ENCODE data around the gene PPP1R9B. TPM values are rescaled to one million over a fixed set of nuclear protein-coding genes. Genes with fewer than 3 reads are reported as not detected.

Gene PPP1R9B, protein sequence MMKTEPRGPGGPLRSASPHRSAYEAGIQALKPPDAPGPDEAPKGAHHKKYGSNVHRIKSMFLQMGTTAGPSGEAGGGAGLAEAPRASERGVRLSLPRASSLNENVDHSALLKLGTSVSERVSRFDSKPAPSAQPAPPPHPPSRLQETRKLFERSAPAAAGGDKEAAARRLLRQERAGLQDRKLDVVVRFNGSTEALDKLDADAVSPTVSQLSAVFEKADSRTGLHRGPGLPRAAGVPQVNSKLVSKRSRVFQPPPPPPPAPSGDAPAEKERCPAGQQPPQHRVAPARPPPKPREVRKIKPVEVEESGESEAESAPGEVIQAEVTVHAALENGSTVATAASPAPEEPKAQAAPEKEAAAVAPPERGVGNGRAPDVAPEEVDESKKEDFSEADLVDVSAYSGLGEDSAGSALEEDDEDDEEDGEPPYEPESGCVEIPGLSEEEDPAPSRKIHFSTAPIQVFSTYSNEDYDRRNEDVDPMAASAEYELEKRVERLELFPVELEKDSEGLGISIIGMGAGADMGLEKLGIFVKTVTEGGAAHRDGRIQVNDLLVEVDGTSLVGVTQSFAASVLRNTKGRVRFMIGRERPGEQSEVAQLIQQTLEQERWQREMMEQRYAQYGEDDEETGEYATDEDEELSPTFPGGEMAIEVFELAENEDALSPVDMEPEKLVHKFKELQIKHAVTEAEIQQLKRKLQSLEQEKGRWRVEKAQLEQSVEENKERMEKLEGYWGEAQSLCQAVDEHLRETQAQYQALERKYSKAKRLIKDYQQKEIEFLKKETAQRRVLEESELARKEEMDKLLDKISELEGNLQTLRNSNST
- total RNA-seq = 179 and 183 TPM in 2 replicates

DNA sequence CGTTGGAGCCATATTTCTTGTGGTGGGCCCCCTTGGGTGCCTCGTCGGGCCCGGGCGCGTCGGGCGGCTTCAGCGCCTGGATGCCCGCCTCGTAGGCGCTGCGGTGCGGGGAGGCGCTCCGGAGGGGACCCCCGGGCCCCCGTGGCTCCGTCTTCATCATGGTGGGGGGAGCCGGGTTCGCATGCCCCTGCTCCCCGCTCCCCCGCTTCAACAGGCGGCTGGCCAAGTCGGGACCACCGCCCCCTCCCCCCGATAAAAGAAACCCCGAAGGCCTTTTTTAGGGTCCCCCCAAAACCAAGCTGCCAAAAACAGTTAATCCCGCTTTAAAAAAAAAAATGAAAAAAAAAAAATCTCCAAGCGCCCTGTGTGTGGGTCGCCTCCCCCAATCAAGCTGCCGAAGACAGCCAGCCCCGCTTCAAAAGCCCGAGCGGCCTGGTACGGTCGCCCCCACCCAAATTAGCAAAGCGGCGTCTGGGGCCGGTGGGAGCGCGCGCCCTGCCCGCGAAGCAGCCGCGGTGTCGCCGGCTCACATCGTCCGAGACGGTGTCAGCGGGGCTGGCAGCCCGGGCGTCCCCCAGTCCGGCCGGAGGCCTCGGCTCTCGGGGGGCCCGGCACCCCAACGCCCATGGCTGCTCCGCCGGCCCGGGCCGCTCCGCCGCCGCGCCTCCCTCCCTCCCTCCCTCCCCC is at the start of gene PPP1R9B:
Gene PPP1R9B, minus strand, starts transcription at position 324 of the 687 bp plus-strand sequence. Its CDS starts 164 bp downstream, at position 160.
- intact Hi-C loops (cut with micrococcal nuclease) = loop anchor here (1.0 to 5.0 kb wide), 7 partner anchors 10 to 938 kb away; partner anchors contain the start of genes ABI3, GNGT2, PDK2 and SPOP

DNA sequence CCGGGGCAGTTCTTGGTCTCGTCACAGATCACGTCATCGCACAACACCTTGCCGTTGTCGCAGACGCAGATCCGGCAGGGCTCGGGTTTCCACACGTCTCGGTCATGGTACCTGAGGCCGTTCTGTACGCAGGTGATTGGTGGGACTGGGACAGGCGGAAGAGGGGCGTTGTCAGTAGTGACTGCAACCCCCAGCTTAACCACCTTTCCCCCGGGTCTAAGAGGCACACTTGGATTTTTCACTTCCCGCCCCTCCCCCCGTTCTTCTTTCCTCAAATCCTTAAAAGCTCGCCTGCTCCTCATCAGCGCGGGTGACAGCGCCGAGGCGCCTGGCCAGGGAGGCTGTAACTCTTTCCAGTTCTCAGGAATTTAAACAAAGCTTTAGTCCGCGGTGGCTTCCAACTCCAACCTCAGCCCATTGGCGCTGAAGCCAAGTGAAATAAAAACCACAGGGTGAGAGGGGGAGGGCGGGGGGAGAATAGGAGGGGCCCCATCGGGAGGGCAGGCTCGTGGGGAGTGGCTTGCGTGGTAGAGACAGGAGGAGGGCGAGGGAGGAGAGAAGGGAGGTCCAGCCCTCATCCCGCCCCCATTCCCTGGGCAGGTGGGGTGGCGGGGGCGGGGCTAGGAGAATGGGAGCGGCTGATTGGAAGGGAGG is 49.5 kb upstream of the PPP1R9B start:
- intact Hi-C loops (cut with micrococcal nuclease) = loop anchor here (1.0 kb wide), 6 partner anchors 49 to 278 kb away; partner anchors contain the start of genes PDK2 and RSAD1

GRCh38 chr17:50199211-50199802 is 48.8 kb upstream of the PPP1R9B start:
- intact Hi-C loops (cut with micrococcal nuclease) = no loop called here

DNA sequence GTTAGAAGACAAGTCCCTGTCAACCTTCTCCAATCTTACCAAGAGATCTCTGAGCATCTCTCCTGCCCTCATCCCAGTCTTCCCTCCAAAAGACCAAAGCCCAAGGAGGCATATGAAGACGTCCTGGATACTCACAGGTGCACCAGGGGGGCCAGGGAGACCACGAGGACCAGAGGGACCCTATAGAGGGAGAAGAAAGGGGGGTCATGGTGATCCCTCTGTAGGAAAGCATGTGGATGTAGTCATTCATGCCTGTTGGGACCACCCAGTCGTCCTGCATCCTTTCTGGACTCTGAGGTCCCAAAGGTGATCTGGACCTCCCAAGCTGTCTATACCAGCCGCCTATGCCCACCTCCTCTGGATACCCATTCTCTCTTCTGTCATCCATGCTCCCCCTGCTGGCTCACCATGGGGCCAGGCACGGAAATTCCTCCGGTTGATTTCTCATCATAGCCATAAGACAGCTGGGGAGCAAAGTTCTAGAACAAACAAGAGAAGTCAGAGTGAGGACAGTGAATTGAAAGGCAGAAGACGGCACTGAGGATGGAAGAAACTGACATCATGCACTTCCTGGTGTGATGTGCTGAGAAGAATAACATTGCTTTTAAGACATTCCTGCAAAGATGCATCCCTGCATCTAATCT is 47.7 kb upstream of the PPP1R9B start:
- intact Hi-C loops (cut with micrococcal nuclease) = loop anchor here (1.0 kb wide), 3 partner anchors 29 to 83 kb away; no protein-coding TSS in a partner anchor

- intact Hi-C loops (cut with micrococcal nuclease) = no loop called here
Observed at GRCh38 chr17:50196826-50197225, 46.3 kb upstream of the PPP1R9B start.

DNA sequence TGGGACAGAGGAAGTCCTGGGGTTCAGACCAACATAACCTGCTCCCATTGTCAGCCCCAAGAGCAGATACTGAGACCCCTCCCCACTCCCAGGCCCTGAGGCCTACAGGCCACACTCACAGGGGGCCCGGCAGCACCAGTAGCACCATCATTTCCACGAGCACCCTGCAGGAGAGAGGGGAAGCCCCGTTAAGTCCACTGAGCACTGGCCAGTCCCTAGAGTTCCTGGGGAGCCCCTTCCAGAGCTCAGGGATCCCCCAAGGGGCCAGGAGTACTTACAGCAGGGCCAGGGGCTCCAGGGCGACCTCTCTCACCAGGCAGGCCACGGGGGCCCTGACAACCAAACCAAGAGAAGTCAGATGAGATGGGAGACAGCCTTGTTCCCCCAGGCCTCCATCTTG is 45.6 kb upstream of the PPP1R9B start:
- intact Hi-C loops (cut with micrococcal nuclease) = no loop called here

- intact Hi-C loops (cut with micrococcal nuclease) = no loop called here
Observed at GRCh38 chr17:50194934-50195865, 44.7 kb upstream of the PPP1R9B start.

- intact Hi-C loops (cut with micrococcal nuclease) = no loop called here
Observed at GRCh38 chr17:50194140-50194933, 43.9 kb upstream of the PPP1R9B start.

DNA sequence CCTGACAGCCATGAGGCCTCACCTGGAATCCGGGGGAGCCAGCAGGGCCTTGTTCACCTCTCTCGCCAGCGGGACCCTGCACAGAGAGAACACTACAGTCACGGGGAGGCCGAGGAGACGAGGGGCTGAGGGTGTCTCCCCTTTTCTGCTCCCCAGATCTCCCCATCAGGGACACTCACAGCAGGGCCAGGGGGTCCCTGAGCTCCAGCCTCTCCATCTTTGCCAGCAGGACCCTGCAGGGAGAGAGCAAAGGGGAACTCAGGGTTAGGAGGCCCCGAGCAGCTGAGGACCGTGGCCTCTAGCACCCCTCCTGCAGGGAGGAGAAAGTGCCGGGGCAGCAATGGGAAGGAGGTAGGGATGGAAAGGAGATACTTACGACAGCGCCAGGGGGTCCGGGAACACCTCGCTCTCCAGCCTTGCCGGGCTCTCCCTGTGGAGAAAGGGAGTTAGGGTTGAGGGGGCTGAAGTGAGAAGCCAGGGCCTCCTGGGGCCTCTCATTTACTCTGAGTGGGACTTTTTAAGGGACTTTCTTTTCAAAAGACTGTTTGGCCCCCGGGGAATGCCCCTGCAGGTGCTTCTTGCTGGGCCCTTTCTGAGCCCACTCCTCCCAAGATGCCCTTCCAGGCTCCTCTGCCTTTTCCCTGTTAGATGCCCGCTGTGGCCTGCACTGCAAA is 42.3 kb upstream of the PPP1R9B start:
- intact Hi-C loops (cut with micrococcal nuclease) = no loop called here

DNA sequence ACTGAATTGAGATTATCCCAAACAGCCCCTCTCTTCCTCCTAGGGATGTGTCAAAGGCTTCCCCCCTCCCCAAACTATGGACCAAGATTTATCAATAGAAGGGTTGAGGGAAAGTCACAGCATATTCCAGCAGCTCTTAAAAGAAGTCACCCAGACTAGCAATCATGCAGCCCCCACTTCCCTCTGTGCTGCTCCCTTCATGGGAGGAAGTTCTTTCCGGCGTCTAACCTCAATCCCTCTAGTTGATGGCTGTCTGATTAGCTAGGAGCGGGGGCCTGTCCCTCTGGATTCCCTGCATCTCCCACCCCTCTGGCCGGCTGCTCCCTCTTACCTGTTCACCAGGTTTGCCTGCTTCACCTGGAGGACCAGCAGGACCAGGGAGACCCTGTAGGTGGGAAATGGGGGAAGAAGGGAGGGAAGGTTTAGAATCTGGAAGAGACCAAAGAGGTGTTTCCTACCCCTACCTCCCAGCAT is 41.7 kb upstream of the PPP1R9B start:
- intact Hi-C loops (cut with micrococcal nuclease) = no loop called here

DNA sequence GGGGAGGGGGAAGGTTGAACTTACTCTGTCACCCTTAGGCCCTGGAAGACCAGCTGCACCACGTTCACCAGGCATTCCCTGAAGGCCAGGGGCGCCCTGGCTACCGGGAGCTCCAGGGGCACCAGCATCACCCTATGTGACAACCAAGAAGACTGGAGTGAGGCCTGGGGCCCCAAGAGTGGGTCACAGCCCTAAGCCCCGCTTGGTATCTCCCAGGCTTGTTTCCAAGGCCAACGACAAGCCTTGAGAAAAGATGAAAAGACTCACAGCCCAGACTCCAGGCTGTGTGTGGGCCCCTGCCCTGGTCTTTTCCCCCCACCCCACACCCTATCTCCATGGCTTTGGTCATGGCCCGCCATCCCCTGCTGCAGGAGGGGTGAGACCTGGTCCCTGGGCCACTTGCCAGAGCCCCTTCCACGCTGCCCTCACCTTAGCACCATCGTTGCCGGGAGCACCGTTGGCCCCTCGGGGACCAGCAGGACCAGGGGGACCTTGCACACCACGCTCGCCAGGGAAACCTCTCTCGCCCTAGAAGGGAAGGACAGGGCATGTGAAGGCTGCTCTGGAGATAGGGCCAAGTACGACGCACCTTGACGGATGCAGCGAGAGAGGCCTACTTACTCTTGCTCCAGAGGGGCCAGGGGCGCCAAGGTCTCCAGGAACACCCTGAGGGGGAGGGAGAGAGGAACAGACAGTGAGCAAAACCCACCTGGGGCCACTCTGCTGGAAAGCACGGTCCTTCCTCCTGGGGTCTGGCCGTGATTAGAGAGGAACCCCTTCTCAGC is 41.1 kb upstream of the PPP1R9B start:
- intact Hi-C loops (cut with micrococcal nuclease) = no loop called here

DNA sequence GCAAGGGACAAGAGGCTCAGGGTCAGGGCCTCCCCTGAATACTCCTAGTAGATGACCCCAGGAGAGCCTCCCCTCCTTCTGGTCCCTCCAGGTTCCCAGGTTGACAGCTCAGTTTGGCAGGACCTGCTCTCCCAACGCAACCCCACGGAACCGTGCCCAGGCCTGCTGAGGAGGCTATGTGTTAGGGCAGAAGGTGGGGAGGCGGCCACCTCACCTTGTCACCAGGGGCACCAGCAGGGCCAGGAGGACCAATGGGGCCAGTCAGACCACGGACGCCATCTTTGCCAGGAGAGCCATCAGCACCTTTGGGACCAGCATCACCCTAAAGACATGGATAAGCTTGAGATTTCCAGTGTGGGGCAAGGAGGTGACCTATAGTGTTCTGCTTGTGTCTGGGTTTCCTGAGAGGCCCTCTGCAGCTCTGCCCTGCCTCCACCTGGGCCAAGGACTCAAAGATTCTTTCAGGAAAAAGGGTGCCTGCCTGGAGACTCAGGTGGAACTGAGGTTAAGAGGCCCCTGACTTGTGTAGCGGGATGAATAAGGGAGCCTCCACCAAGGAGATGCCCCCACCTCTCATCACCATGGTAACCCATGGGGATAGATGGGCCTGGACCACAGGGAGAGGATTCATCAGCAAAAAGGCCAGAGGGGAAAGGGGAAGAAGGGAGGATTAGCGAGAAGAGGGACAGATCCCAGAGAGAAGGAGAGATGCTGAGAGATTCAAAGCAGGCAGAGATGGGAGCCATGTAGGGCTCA is 40.3 kb upstream of the PPP1R9B start:
- intact Hi-C loops (cut with micrococcal nuclease) = no loop called here

GRCh38 chr17:50190293-50190602 is 39.8 kb upstream of the PPP1R9B start:
- intact Hi-C loops (cut with micrococcal nuclease) = no loop called here

DNA sequence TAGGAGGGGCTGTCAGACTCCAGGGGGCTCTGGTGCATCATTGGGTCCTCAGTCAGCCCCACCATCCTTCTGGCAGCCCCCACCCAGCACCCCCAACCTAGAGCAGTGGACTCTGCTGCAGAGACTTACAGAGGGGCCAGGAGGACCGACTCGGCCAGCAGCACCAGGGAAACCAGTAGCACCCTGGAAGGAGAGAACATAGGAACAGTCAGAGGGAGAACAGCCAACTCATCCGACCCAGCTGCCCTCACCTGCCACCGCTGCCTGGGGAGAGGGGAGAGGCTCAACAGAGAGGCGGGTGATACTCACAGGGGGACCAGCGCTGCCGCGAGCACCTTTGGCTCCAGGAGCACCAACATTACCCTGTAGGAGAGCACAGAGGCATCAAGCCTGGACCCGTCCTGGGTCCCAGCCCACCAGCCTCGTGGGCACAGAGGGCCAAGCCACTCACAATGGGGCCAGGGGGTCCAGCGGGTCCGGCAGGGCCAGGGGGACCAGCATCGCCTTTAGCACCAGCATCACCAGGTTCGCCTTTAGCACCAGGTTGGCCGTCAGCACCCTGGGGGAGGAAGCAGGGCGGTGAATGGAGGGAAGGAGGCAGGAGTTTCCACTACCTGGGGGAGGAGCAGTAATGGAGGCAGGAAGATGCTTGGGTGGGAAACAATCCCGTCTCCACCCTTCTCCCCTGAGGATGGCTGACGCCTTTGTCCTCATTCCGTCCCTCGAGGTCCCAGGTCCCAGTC is 39.2 kb upstream of the PPP1R9B start:
- intact Hi-C loops (cut with micrococcal nuclease) = no loop called here

DNA sequence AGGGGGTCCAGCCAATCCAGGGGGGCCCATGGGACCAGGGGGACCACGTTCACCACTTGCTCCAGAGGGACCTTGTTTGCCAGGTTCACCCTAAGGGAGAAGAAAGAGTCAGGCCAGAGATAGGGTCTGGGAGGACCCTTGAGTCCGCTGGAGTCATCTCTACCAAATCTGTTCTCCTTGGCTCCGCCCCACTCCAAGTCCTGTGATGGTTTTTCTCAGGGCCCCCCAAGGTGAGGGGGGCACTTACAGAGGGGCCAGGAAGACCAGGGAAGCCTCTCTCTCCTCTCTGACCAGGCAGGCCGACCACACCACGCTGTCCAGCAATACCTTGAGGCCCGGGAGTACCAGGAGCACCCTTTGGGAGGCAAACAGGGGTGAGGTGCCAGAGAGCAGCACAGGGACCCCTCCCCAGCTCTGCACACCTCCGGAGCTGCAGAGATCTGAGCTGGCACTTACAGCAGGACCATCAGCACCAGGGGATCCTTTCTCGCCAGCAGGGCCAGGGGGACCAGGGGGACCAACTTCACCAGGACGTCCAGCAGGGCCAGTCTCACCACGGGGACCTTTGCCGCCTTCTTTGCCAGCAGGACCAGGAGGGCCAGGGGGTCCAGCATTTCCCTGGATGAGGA is 38.6 kb upstream of the PPP1R9B start:
- intact Hi-C loops (cut with micrococcal nuclease) = no loop called here

Measured in T-helper 1 cell treated with Interleukin-12 subunit alpha and Interleukin-12 subunit beta and Interleukin-4 antibody, amounts not matched to agents 30 ng/mL and 1 ng/mL, for 36 hours (primary cell).